Measurements from ENCODE around the gene XPOT. TPM values are rescaled to one million over a fixed set of nuclear protein-coding genes. Genes with fewer than 3 reads are reported as not detected.

XPOT gene
- total RNA-seq, 1 donor from 2014 or later: 72.8 TPM

DNA sequence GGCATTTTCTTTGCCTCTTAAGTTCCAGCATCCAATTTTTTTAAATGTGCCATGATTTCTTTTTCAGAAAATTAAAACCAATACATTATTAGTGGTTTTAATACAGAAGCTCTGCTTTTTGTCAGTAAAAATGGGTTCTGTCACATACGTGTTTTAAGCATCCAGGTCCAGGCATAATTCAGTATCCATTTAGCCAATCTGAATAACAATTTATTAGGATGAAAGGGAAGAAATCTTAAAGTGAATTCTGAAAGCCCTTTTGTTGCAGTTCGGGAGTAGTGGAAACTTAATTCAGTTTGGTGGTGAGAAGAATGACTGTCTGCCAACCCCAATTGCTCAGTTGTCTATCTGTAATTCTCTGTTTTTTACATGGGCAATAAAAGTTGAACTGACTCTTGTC lies 7.2 kb downstream of the XPOT start:
- no peaks in the 10 kb centered on the region for H3K27me3 Mint-ChIP-seq
- TF ChIP-seq, protein P1, sequence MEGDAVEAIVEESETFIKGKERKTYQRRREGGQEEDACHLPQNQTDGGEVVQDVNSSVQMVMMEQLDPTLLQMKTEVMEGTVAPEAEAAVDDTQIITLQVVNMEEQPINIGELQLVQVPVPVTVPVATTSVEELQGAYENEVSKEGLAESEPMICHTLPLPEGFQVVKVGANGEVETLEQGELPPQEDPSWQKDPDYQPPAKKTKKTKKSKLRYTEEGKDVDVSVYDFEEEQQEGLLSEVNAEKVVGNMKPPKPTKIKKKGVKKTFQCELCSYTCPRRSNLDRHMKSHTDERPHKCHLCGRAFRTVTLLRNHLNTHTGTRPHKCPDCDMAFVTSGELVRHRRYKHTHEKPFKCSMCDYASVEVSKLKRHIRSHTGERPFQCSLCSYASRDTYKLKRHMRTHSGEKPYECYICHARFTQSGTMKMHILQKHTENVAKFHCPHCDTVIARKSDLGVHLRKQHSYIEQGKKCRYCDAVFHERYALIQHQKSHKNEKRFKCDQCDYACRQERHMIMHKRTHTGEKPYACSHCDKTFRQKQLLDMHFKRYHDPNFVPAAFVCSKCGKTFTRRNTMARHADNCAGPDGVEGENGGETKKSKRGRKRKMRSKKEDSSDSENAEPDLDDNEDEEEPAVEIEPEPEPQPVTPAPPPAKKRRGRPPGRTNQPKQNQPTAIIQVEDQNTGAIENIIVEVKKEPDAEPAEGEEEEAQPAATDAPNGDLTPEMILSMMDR (conservative IDR thresholded peaks at IDR 0.05): no peak
- H3K4me3 Mint-ChIP-seq: no peak overlapping the region
- no peak overlapping the region for H3K27ac Mint-ChIP-seq
- peaks cover 15% of the 10 kb centered on the region for H3K36me3 Mint-ChIP-seq
- no peak for DNase-seq (ENCODE audit: extremely low spot score, unreplicated experiment)
- H3K4me1 Mint-ChIP-seq (ENCODE audit: unreplicated experiment): peaks cover 18% of the 10 kb centered on the region
- no peaks in the 10 kb centered on the region for H3K9me3 Mint-ChIP-seq

DNA sequence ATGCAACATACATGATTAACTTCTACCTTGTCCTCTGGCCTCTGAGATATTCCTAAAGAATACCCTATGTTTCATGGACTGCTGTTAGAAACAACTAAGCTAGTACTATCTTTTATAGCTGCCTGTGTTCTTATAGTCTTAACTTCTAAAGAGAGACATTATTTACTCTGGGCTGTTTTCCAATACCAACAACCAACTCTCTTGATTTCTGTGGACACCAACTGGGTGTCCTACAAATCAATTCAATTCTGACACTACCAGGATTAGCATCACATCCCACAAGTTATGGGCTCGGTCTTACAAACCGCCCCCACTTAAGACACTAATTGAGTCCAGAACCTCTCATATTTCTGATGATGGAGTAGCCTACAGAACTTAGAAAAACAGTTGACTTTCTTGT lies 8.3 kb downstream of the XPOT start:
- Mint-ChIP-seq H3K4me3 (no peak overlapping the region), H3K9me3 (no peaks in the 10 kb centered on the region), H3K27ac (no peak overlapping the region), H3K36me3 (peaks cover 19% of the 10 kb centered on the region), H3K4me1 (ENCODE audit: unreplicated experiment) (peaks cover 11% of the 10 kb centered on the region), H3K27me3 (no peaks in the 10 kb centered on the region)
- no peak for DNase-seq (ENCODE audit: extremely low spot score, unreplicated experiment)
- TF ChIP-seq, protein P1 (conservative IDR thresholded peaks at IDR 0.05): no peak

- no peak overlapping the region for H3K4me3 Mint-ChIP-seq
- DNase-seq (ENCODE audit: extremely low spot score, unreplicated experiment): no peak
- H3K4me1 Mint-ChIP-seq (ENCODE audit: unreplicated experiment): peaks cover under 1% of the 10 kb centered on the region
- H3K9me3 Mint-ChIP-seq: no peaks in the 10 kb centered on the region
- H3K36me3 Mint-ChIP-seq: peaks cover 22% of the 10 kb centered on the region
- TF ChIP-seq, protein P1 (conservative IDR thresholded peaks at IDR 0.05): no peak
- H3K27ac Mint-ChIP-seq: no peak overlapping the region
- no peaks in the 10 kb centered on the region for H3K27me3 Mint-ChIP-seq
Measured at GRCh38 chr12:64413884-64414283, 9.7 kb downstream of the XPOT start.

DNA sequence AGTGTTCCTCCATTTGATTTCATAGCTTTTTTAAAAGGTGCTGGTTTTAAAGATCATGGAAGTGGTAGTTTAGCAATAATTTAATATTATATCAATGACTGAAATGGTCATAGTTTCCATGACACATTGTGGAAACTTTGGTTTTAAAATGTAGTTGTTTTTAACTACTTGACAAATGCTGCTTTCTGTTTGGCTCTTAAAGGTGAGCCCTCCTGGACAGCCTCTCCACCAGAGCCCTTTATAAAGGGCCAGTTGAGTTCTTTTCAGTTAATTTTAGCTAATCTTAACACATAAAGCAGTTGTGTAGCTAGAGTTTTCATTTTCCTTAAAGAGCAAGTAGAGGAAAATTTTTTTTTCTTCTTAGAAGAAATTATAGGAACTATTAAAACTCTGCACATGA lies 14.0 kb downstream of the XPOT start:
- H3K9me3 Mint-ChIP-seq: no peaks in the 10 kb centered on the region
- no peaks in the 10 kb centered on the region for H3K4me1 Mint-ChIP-seq (ENCODE audit: unreplicated experiment)
- TF ChIP-seq, protein P1 (conservative IDR thresholded peaks at IDR 0.05): no peak
- no peaks in the 10 kb centered on the region for H3K27me3 Mint-ChIP-seq
- H3K36me3 Mint-ChIP-seq: peaks cover 24% of the 10 kb centered on the region
- no peak for DNase-seq (ENCODE audit: extremely low spot score, unreplicated experiment)
- no peak overlapping the region for H3K27ac Mint-ChIP-seq
- no peak overlapping the region for H3K4me3 Mint-ChIP-seq

- peaks cover 28% of the 10 kb centered on the region for H3K36me3 Mint-ChIP-seq
- H3K4me1 Mint-ChIP-seq (ENCODE audit: unreplicated experiment): no peaks in the 10 kb centered on the region
- no peak overlapping the region for H3K4me3 Mint-ChIP-seq
- H3K9me3 Mint-ChIP-seq: no peaks in the 10 kb centered on the region
- H3K27ac Mint-ChIP-seq: no peak overlapping the region
- no peak for DNase-seq (ENCODE audit: extremely low spot score, unreplicated experiment)
- no peaks in the 10 kb centered on the region for H3K27me3 Mint-ChIP-seq
- TF ChIP-seq, protein P1 (conservative IDR thresholded peaks at IDR 0.05): no peak
Measured at GRCh38 chr12:64419696-64420095, 15.5 kb downstream of the XPOT start.

GRCh38 chr12:64427988-64428387 lies 23.8 kb downstream of the XPOT start:
- no peak for DNase-seq (ENCODE audit: extremely low spot score, unreplicated experiment)
- no peaks in the 10 kb centered on the region for H3K9me3 Mint-ChIP-seq
- TF ChIP-seq, protein P1 (conservative IDR thresholded peaks at IDR 0.05): no peak
- no peaks in the 10 kb centered on the region for H3K27me3 Mint-ChIP-seq
- no peak overlapping the region for H3K27ac Mint-ChIP-seq
- no peak overlapping the region for H3K4me3 Mint-ChIP-seq
- H3K36me3 Mint-ChIP-seq: peaks cover 47% of the 10 kb centered on the region
- no peaks in the 10 kb centered on the region for H3K4me1 Mint-ChIP-seq (ENCODE audit: unreplicated experiment)
